Measurements from ENCODE around the gene RPL36.

The RPL36 gene

GRCh38 chr19:5690125-5690954, at the start of gene RPL36:
Gene RPL36, plus strand, starts transcription at chr19:5690295. Its CDS starts 213 bp downstream, at chr19:5690508.
- peak; percentile 88 to 90 for DNase-seq (ENCODE audit: low read depth in 2 of 2)

GRCh38 chr19:5641171-5641570, 48.9 kb upstream of the RPL36 start:
- no peak for DNase-seq (ENCODE audit: low read depth in 2 of 2)

GRCh38 chr19:5642204-5642603, 47.9 kb upstream of the RPL36 start:
- no peak for DNase-seq (ENCODE audit: low read depth in 2 of 2)

- DNase-seq (ENCODE audit: low read depth in 2 of 2), result no peak
Observed at GRCh38 chr19:5643060-5643459, 47.0 kb upstream of the RPL36 start.

- no peak for DNase-seq (ENCODE audit: low read depth in 2 of 2)
Observed at GRCh38 chr19:5644037-5644436, 46.1 kb upstream of the RPL36 start.

- DNase-seq (ENCODE audit: low read depth in 2 of 2), result no peak
Observed at GRCh38 chr19:5645409-5645808, 44.7 kb upstream of the RPL36 start.

GRCh38 chr19:5646703-5647102, 43.4 kb upstream of the RPL36 start:
- DNase-seq (ENCODE audit: low read depth in 2 of 2), result no peak

GRCh38 chr19:5648464-5648863, 41.6 kb upstream of the RPL36 start:
- DNase-seq (ENCODE audit: low read depth in 2 of 2), result no peak

- no peak for DNase-seq (ENCODE audit: low read depth in 2 of 2)
Observed at GRCh38 chr19:5651361-5651760, 38.7 kb upstream of the RPL36 start.

- DNase-seq (ENCODE audit: low read depth in 2 of 2), result no peak
Observed at GRCh38 chr19:5652261-5652660, 37.8 kb upstream of the RPL36 start.

- no peak for DNase-seq (ENCODE audit: low read depth in 2 of 2)
Observed at GRCh38 chr19:5654931-5655330, 35.2 kb upstream of the RPL36 start.

GRCh38 chr19:5655412-5655811, 34.7 kb upstream of the RPL36 start:
- DNase-seq (ENCODE audit: low read depth in 2 of 2), result no peak

GRCh38 chr19:5661483-5661882, 28.6 kb upstream of the RPL36 start:
- no peak for DNase-seq (ENCODE audit: low read depth in 2 of 2)

- no peak for DNase-seq (ENCODE audit: low read depth in 2 of 2)
Observed at GRCh38 chr19:5663904-5664303, 26.2 kb upstream of the RPL36 start.

- no peak for DNase-seq (ENCODE audit: low read depth in 2 of 2)
Observed at GRCh38 chr19:5664515-5664914, 25.6 kb upstream of the RPL36 start.

GRCh38 chr19:5665781-5666513, 24.1 kb upstream of the RPL36 start:
- no peak for DNase-seq (ENCODE audit: low read depth in 2 of 2)

- no peak for DNase-seq (ENCODE audit: low read depth in 2 of 2)
Observed at GRCh38 chr19:5666921-5667610, 23.0 kb upstream of the RPL36 start.

- no peak for DNase-seq (ENCODE audit: low read depth in 2 of 2)
Observed at GRCh38 chr19:5667751-5668271, 22.3 kb upstream of the RPL36 start.

- DNase-seq (ENCODE audit: low read depth in 2 of 2), result no peak
Observed at GRCh38 chr19:5669212-5669611, 20.9 kb upstream of the RPL36 start.

- no peak for DNase-seq (ENCODE audit: low read depth in 2 of 2)
Observed at GRCh38 chr19:5671600-5671999, 18.5 kb upstream of the RPL36 start.

- no peak for DNase-seq (ENCODE audit: low read depth in 2 of 2)
Observed at GRCh38 chr19:5672708-5673459, 17.2 kb upstream of the RPL36 start.

- DNase-seq (ENCODE audit: low read depth in 2 of 2), result no peak
Observed at GRCh38 chr19:5673752-5674151, 16.3 kb upstream of the RPL36 start.
